Uterus (tissue), 2 donors: Measurements from ENCODE around the gene CAMK2A.

ENCODE experiments used
- CTCF ChIP-seq, 4 experiments: fragments of 200-600 bp in 2 of 4; fragments of 450-650 bp in 2 of 4; sonication (generic) in 2 of 4; IDR thresholded peaks; one replicate each; pipeline ENCODE4 v1.5.1; 2016 to 2019; ENCODE audit warnings: antibody characterized with exemption in 4 of 4, mild to moderate bottlenecking in 2 of 4, moderate library complexity in 1 of 4
- POLR2A ChIP-seq, 2 donors: fragments of 450-650 bp; IDR thresholded peaks; one replicate each; pipeline ENCODE4 v1.6.1; 2016; ENCODE audit warnings: antibody characterized with exemption in 2 of 2, mild to moderate bottlenecking in 1 of 2, moderate library complexity in 1 of 2

GRCh38 chr5:150297236-150297890, 7.8 kb upstream of the CAMK2A start:
- TF ChIP-seq CTCF (IDR thresholded peaks at IDR 0.05) (no peak), POLR2A (IDR thresholded peaks at IDR 0.05) (no peak)
